Stimulated activated CD8-positive, alpha-beta memory T cell treated with anti-CD3 and anti-CD28 coated beads, Interleukin-15, amount 100 ng/mL, for 4 hours (primary cell): Measurements from ENCODE around the gene NCOA7.

Experiments used
- DNase-seq, 2 donors: peaks; one replicate each; pipeline ENCODE4 v3.0.0-alpha.2; 2020; ENCODE audit warnings: low read depth in 2 of 2

The NCOA7 gene

GRCh38 chr6:125814481-125814880 lies 23.7 kb downstream of the NCOA7 start:
- DNase-seq, result no peak

GRCh38 chr6:125815080-125815910 lies 24.5 kb downstream of the NCOA7 start:
- no peak for DNase-seq

GRCh38 chr6:125816828-125817280 lies 26.1 kb downstream of the NCOA7 start:
- DNase-seq, result no peak

GRCh38 chr6:125818225-125818657 lies 27.5 kb downstream of the NCOA7 start:
- DNase-seq, result no peak

- DNase-seq, result no peak
These were observed 28.1 kb downstream of the NCOA7 start for GRCh38 chr6:125818772-125819260.

- no peak for DNase-seq
These were observed 29.0 kb downstream of the NCOA7 start for GRCh38 chr6:125819535-125820326.

- DNase-seq, result no peak
These were observed 31.1 kb downstream of the NCOA7 start for GRCh38 chr6:125821825-125822281.

GRCh38 chr6:125823180-125823579 lies 32.4 kb downstream of the NCOA7 start:
- no peak for DNase-seq

- DNase-seq, result no peak
These were observed 34.4 kb downstream of the NCOA7 start for GRCh38 chr6:125824946-125825771.

GRCh38 chr6:125826695-125827463 lies 36.1 kb downstream of the NCOA7 start:
- no peak for DNase-seq

- DNase-seq, result no peak
These were observed 37.1 kb downstream of the NCOA7 start for GRCh38 chr6:125827788-125828320.

- DNase-seq, result no peak
These were observed 37.8 kb downstream of the NCOA7 start for GRCh38 chr6:125828476-125829039.

GRCh38 chr6:125829433-125829832 lies 38.7 kb downstream of the NCOA7 start:
- DNase-seq, result no peak

- no peak for DNase-seq
These were observed 40.9 kb downstream of the NCOA7 start for GRCh38 chr6:125831659-125832058.

GRCh38 chr6:125832391-125833117 lies 41.8 kb downstream of the NCOA7 start:
- no peak for DNase-seq

GRCh38 chr6:125834348-125834747 lies 43.6 kb downstream of the NCOA7 start:
- DNase-seq, result no peak

- no peak for DNase-seq
These were observed 44.5 kb downstream of the NCOA7 start for GRCh38 chr6:125835221-125835744.

- no peak for DNase-seq
These were observed 45.7 kb downstream of the NCOA7 start for GRCh38 chr6:125836466-125836865.

- no peak for DNase-seq
These were observed 48.7 kb downstream of the NCOA7 start for GRCh38 chr6:125839471-125839870.
